Trophoblast cell (in vitro differentiated cells and primary cell): ENCODE results near the gene CDK6.

Experiments used
- DNase-seq, 2 donors: peaks; one replicate each; pipeline ENCODE4 v3.0.0-alpha.2; 2016
- H2AFZ ChIP-seq: 2 replicates; pipeline ENCODE4 v1.6.1; 2013; ENCODE audit warnings: low read length, moderate library complexity, mild to moderate bottlenecking; ENCODE audit not compliant: insufficient read depth, poor library complexity
- H2AK5ac ChIP-seq: 2 replicates; pipeline ENCODE4 v1.6.1; 2013; ENCODE audit warnings: mild to moderate bottlenecking, low read length
- H2BK120ac ChIP-seq: 2 replicates; pipeline ENCODE4 v1.6.1; 2013; ENCODE audit warnings: low read length, mild to moderate bottlenecking, moderate library complexity; ENCODE audit not compliant: insufficient read depth, poor library complexity
- H2BK12ac ChIP-seq: 2 replicates; pipeline ENCODE4 v1.6.1; 2013; ENCODE audit warnings: mild to moderate bottlenecking, low read length, moderate library complexity
- H2BK5ac ChIP-seq: 2 replicates; pipeline ENCODE4 v1.6.1; 2013; ENCODE audit warnings: low read length, low read depth, moderate library complexity, mild to moderate bottlenecking; ENCODE audit not compliant: poor library complexity
- H3K14ac ChIP-seq: 2 replicates; pipeline ENCODE4 v1.6.1; 2013; ENCODE audit warnings: mild to moderate bottlenecking, low read length
- H3K18ac ChIP-seq: 2 replicates; pipeline ENCODE4 v1.6.1; 2013; ENCODE audit warnings: mild to moderate bottlenecking, low read length
- H3K23ac ChIP-seq: 2 replicates; pipeline ENCODE4 v1.6.1; 2013; ENCODE audit warnings: low read length
- H3K27ac ChIP-seq: 2 replicates; pipeline ENCODE4 v1.5.1; 2013; ENCODE audit warnings: low read depth, mild to moderate bottlenecking, inconsistent platforms, low read length, moderate library complexity
- H3K27me3 ChIP-seq: 2 replicates; pipeline ENCODE4 v1.6.1; 2013; ENCODE audit warnings: inconsistent platforms, mild to moderate bottlenecking, low read length, moderate library complexity; ENCODE audit not compliant: insufficient read depth
- H3K36me3 ChIP-seq, 2 experiments: 1 replicate in 1 of 2; 2 replicates in 1 of 2; pipeline ENCODE4 v1.6.1; 2013; ENCODE audit warnings: low read length in 2 of 2, mild to moderate bottlenecking in 2 of 2, moderate library complexity in 1 of 2; ENCODE audit not compliant: insufficient read depth in 2 of 2, control insufficient read depth in 1 of 2
- H3K4ac ChIP-seq: 2 replicates; pipeline ENCODE4 v1.6.1; 2013; ENCODE audit warnings: low read depth, mild to moderate bottlenecking, low read length, moderate library complexity
- H3K4me1 ChIP-seq, 2 experiments: 1 replicate in 1 of 2; 2 replicates in 1 of 2; pipeline ENCODE4 v1.6.1; 2013; ENCODE audit warnings: low read length in 2 of 2, mild to moderate bottlenecking in 2 of 2, moderate library complexity in 1 of 2; ENCODE audit not compliant: insufficient read depth in 2 of 2, control insufficient read depth in 1 of 2
- H3K4me2 ChIP-seq: 2 replicates; pipeline ENCODE4 v1.6.1; 2013; ENCODE audit warnings: inconsistent platforms, mild to moderate bottlenecking, low read length, moderate library complexity
- H3K4me3 ChIP-seq: 2 replicates; pipeline ENCODE4 v1.5.1; 2013; ENCODE audit warnings: mild to moderate bottlenecking, low read depth, low read length, inconsistent platforms
- H3K79me1 ChIP-seq: one replicate; pipeline ENCODE4 v1.6.1; 2013; ENCODE audit warnings: low read length
- H3K79me2 ChIP-seq: 2 replicates; pipeline ENCODE4 v1.6.1; 2013; ENCODE audit warnings: low read length, mild to moderate bottlenecking; ENCODE audit not compliant: control insufficient read depth, insufficient read depth, poor library complexity
- H3K9ac ChIP-seq: 2 replicates; pipeline ENCODE4 v1.6.1; 2013; ENCODE audit warnings: mild to moderate bottlenecking, low read length
- H3K9me3 ChIP-seq: 2 replicates; pipeline ENCODE4 v1.6.1; 2013; ENCODE audit warnings: low read depth, mild to moderate bottlenecking, control low read depth, inconsistent platforms, low read length; ENCODE audit not compliant: insufficient read depth
- H4K12ac ChIP-seq: 2 replicates; pipeline ENCODE4 v1.6.1; 2013; ENCODE audit warnings: low read depth, mild to moderate bottlenecking, low read length, moderate library complexity
- H4K8ac ChIP-seq: 2 replicates; pipeline ENCODE4 v1.6.1; 2013; ENCODE audit warnings: low read depth, mild to moderate bottlenecking, low read length, moderate library complexity
- H4K91ac ChIP-seq: one replicate; pipeline ENCODE4 v1.6.1; 2013; ENCODE audit warnings: low read depth, mild to moderate bottlenecking, low read length, moderate library complexity
- WGBS: extraction: QIAGEN DNeasy Blood & Tissue Kit; methylation state at CpG from one replicate; pipeline ENCODE4 v1.1.7; 2013; ENCODE audit warnings: missing lambda C conversion rate; ENCODE audit not compliant: insufficient read length, insufficient coverage; ENCODE audit errors: extremely low coverage; 5-methylcytosine and 5-hydroxymethylcytosine counted together

CDK6 gene

DNA sequence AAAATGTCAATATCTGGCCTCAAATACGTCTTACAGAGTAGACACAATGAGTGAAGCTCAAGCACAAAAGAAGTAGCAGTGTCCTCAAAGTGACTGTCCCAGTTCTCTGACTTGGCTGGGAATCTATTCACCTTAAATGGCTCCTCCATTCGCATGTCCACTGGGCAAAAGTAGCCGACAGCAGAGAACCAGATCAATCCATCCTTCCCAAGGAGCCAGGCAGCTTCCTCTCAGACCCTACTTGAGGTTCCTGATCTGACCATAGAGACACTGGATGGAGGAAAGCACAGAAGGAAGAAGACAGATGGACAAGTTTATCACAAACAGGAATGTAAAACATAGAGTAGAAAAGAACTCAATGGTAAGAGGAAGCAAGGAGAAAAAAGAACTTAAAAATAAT, 53.5 kb downstream of the CDK6 start:
- H3K27me3 ChIP-seq: no peaks in the 10 kb centered on the region
- H2BK120ac ChIP-seq: no peak overlapping the region
- no peak overlapping the region for H3K4me3 ChIP-seq
- no peak overlapping the region for H3K4ac ChIP-seq
- H3K9ac ChIP-seq: no peak overlapping the region
- H3K4me1 ChIP-seq: peaks cover 0 to 2% of the 10 kb centered on the region in 2 experiments
- no peak for DNase-seq
- no peak overlapping the region for H2AFZ ChIP-seq
- WGBS: no CpG with 5 or more reads among the region's 3 CpGs
- peaks cover 2% of the 10 kb centered on the region for H3K79me2 ChIP-seq
- no peak overlapping the region for H2BK12ac ChIP-seq
- H3K79me1 ChIP-seq: peaks cover 5% of the 10 kb centered on the region
- no peak overlapping the region for H2AK5ac ChIP-seq
- peaks cover 0 to 2% of the 10 kb centered on the region in 2 experiments for H3K36me3 ChIP-seq
- H3K14ac ChIP-seq: no peak overlapping the region
- no peak overlapping the region for H4K8ac ChIP-seq
- H4K91ac ChIP-seq: no peak overlapping the region
- no peak overlapping the region for H3K23ac ChIP-seq
- no peaks in the 10 kb centered on the region for H3K9me3 ChIP-seq
- no peak overlapping the region for H3K4me2 ChIP-seq
- H3K27ac ChIP-seq: no peak overlapping the region
- H3K18ac ChIP-seq: no peak overlapping the region
- no peak overlapping the region for H4K12ac ChIP-seq
- H2BK5ac ChIP-seq: no peak overlapping the region

DNA sequence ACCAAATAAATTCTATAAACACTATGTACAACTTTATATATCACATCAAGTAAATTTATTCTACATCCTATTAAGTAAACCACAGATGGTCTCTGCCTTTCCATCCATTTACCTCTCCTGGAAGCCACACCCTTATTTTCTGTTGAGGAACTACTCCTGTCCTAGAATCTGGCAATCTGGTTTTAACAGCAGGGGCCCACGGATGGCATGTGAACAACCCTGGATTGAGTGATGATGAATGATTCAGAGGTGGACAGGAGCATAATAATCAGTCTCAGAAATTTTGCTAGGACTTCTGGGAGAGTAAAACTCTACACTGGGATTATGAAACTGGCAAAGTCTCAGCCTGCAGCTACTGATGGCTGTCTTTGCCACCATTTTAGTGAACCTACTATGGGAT, 54.1 kb downstream of the CDK6 start:
- Histone ChIP-seq H3K4ac (no peak overlapping the region), H3K9ac (no peak overlapping the region), H3K23ac (no peak overlapping the region), H3K27me3 (no peaks in the 10 kb centered on the region), H3K4me1 (peaks cover 0 to 2% of the 10 kb centered on the region in 2 experiments), H2BK5ac (no peak overlapping the region), H3K18ac (no peak overlapping the region), H3K27ac (no peak overlapping the region), H3K79me2 (peaks cover 2% of the 10 kb centered on the region), H3K4me3 (no peak overlapping the region), H4K12ac (no peak overlapping the region), H2BK12ac (no peak overlapping the region), H3K36me3 (peaks cover 0 to 2% of the 10 kb centered on the region in 2 experiments), H4K8ac (no peak overlapping the region), H2AK5ac (no peak overlapping the region), H3K4me2 (no peak overlapping the region), H2BK120ac (no peak overlapping the region), H3K14ac (no peak overlapping the region), H2AFZ (no peak overlapping the region), H3K79me1 (peaks cover 5% of the 10 kb centered on the region), H3K9me3 (no peaks in the 10 kb centered on the region), H4K91ac (no peak overlapping the region)
- no peak for DNase-seq
- no CpG with 5 or more reads among the region's 1 CpG for WGBS

DNA sequence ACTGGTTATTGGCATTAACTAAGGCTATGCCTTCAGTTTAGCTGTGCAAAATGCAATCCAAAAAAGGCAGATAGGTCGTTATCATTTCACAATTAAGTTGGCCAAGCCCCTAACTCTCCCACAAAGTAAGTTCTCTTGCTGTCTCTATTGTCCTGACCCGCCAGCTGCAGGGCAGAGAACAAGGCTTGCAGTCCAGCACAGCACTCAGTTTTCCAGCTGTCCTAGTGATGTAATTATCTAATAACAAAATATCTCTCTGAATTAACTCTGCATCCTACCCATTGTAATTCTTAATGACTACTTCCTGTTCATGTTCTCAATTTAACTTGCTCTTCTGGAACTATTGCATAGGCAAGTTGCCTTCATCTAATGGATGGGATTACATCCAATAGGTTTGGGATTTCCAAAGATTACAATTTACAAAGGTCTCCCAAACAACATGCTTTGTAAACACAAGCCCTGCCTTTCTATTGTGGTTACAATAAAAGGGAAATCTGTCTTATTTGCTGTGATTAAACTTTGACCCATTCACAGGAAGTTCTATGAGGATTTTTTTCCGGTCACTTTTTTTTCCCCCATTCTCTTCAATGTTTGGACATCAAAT, 55.2 kb downstream of the CDK6 start:
- Histone ChIP-seq H4K8ac (no peak overlapping the region), H4K12ac (no peak overlapping the region), H3K79me1 (peaks cover 4% of the 10 kb centered on the region), H2BK120ac (no peak overlapping the region), H3K79me2 (peaks cover 2% of the 10 kb centered on the region), H3K9ac (no peak overlapping the region), H3K4ac (no peak overlapping the region), H2BK12ac (no peak overlapping the region), H3K14ac (no peak overlapping the region), H3K27me3 (no peaks in the 10 kb centered on the region), H2BK5ac (no peak overlapping the region), H3K9me3 (no peaks in the 10 kb centered on the region), H2AFZ (no peak overlapping the region), H3K18ac (no peak overlapping the region), H3K23ac (no peak overlapping the region), H4K91ac (no peak overlapping the region), H3K36me3 (peaks cover 0 to 2% of the 10 kb centered on the region in 2 experiments), H3K4me1 (no peaks in the 10 kb centered on the region), H3K4me3 (no peak overlapping the region), H3K4me2 (no peak overlapping the region), H3K27ac (no peak overlapping the region), H2AK5ac (no peak overlapping the region)
- DNase-seq: no peak
- WGBS: no CpG with 5 or more reads among the region's 3 CpGs

DNA sequence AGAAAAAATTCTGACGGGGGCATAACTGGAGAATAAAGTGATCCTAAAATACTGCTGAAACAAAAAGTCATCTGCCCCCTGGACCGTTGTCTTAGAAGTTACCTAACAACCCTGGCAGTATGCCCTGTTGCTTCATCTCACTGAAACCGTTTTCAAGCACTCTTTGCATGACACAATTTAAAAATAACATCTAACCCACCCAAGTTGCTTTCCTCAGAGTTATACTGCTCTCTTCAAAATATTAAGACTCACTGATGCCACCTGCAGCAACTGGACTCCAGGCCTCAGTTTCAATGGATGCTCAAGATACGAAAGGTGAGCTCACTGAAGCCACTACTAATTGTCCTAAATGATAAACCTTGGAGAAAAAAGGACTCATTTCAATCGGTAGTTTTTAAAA, 57.4 kb downstream of the CDK6 start:
- no peak for DNase-seq
- Histone ChIP-seq H3K27me3 (no peaks in the 10 kb centered on the region), H3K9me3 (no peaks in the 10 kb centered on the region), H3K79me1 (no peaks in the 10 kb centered on the region), H4K91ac (no peak overlapping the region), H3K79me2 (peaks cover 2% of the 10 kb centered on the region), H3K4me3 (no peak overlapping the region), H2BK12ac (no peak overlapping the region), H3K27ac (no peak overlapping the region), H2AK5ac (no peak overlapping the region), H3K4ac (no peak overlapping the region), H3K4me1 (no peaks in the 10 kb centered on the region), H2BK5ac (no peak overlapping the region), H4K8ac (no peak overlapping the region), H4K12ac (no peak overlapping the region), H2BK120ac (no peak overlapping the region), H2AFZ (no peak overlapping the region), H3K9ac (no peak overlapping the region), H3K4me2 (no peak overlapping the region), H3K23ac (no peak overlapping the region), H3K18ac (no peak overlapping the region), H3K14ac (no peak overlapping the region), H3K36me3 (peaks cover 0 to 2% of the 10 kb centered on the region in 2 experiments)
- WGBS: no CpG with 5 or more reads among the region's 5 CpGs
